Measurements from ENCODE around the gene TMOD3.

Gene TMOD3

GRCh38 chr15:51803965-51804364, 25.5 kb upstream of the TMOD3 start:
- no peaks in the 10 kb centered on the region for H3K9me2 ChIP-seq (replicated peaks; ENCODE audit: low read depth, low read length)
- no peak overlapping the region for H3K4me3 ChIP-seq (ENCODE audit: low read length, poor library complexity, severe bottlenecking)
- no peak overlapping the region for H2AFZ ChIP-seq (ENCODE audit: low read length)
- H3K9me3 ChIP-seq (ENCODE audit: insufficient read depth, low read depth, low read length) = no peaks in the 10 kb centered on the region
- H3K4me2 ChIP-seq (ENCODE audit: low read depth, low read length, poor library complexity, severe bottlenecking) = no peak overlapping the region
- no peaks in the 10 kb centered on the region for H3F3A ChIP-seq (ENCODE audit: low read depth)
- no peaks in the 10 kb centered on the region for H3K79me2 ChIP-seq (ENCODE audit: insufficient read depth, low read length)
- peaks cover 7% of the 10 kb centered on the region; the same call in 1 of the 2 replicates for H3K36me3 ChIP-seq (ENCODE audit: insufficient read depth, low read length)
- H3K4me1 ChIP-seq (ENCODE audit: insufficient read depth, low read length, poor library complexity, severe bottlenecking) = no peaks in the 10 kb centered on the region
- no peak overlapping the region for H3K9ac ChIP-seq (ENCODE audit: low read depth, low read length, poor library complexity, severe bottlenecking)
- H3K27me3 ChIP-seq (ENCODE audit: insufficient read depth, low read length, poor library complexity, severe bottlenecking) = no peaks in the 10 kb centered on the region
- no peaks in the 10 kb centered on the region for H4K20me1 ChIP-seq (ENCODE audit: insufficient read depth, low read length, poor library complexity, severe bottlenecking)
- TF ChIP-seq CTCF (conservative IDR thresholded peaks at IDR 0.05; ENCODE audit: low read length) (no peak), EZH2phosphoT487 (IDR thresholded peaks at IDR 0.05; ENCODE audit: borderline replicate concordance) (no peak)

GRCh38 chr15:51806123-51806522, 23.3 kb upstream of the TMOD3 start:
- Histone ChIP-seq H3K4me3 (ENCODE audit: low read length, poor library complexity, severe bottlenecking) (no peak overlapping the region), H3K79me2 (ENCODE audit: insufficient read depth, low read length) (no peaks in the 10 kb centered on the region), H3K4me2 (ENCODE audit: low read depth, low read length, poor library complexity, severe bottlenecking) (no peak overlapping the region), H3K27me3 (ENCODE audit: insufficient read depth, low read length, poor library complexity, severe bottlenecking) (no peaks in the 10 kb centered on the region), H3K9ac (ENCODE audit: low read depth, low read length, poor library complexity, severe bottlenecking) (no peak overlapping the region), H3K4me1 (ENCODE audit: insufficient read depth, low read length, poor library complexity, severe bottlenecking) (no peaks in the 10 kb centered on the region), H3K9me3 (ENCODE audit: insufficient read depth, low read depth, low read length) (no peaks in the 10 kb centered on the region), H3K36me3 (ENCODE audit: insufficient read depth, low read length) (peaks cover 7% of the 10 kb centered on the region; the same call in 1 of the 2 replicates), H3F3A (ENCODE audit: low read depth) (no peaks in the 10 kb centered on the region), H4K20me1 (ENCODE audit: insufficient read depth, low read length, poor library complexity, severe bottlenecking) (no peaks in the 10 kb centered on the region), H3K9me2 (replicated peaks; ENCODE audit: low read depth, low read length) (no peaks in the 10 kb centered on the region), H2AFZ (ENCODE audit: low read length) (no peak overlapping the region)
- TF ChIP-seq CTCF (conservative IDR thresholded peaks at IDR 0.05; ENCODE audit: low read length) (no peak), EZH2phosphoT487 (IDR thresholded peaks at IDR 0.05; ENCODE audit: borderline replicate concordance) (no peak)

- Histone ChIP-seq H3K9ac (ENCODE audit: low read depth, low read length, poor library complexity, severe bottlenecking) (no peak overlapping the region), H3K36me3 (ENCODE audit: insufficient read depth, low read length) (peaks cover 7% of the 10 kb centered on the region; the same call in 1 of the 2 replicates)
These were observed 20.0 kb upstream of the TMOD3 start for GRCh38 chr15:51809457-51809856.

More at GRCh38 chr15:51809457-51809856, 20.0 kb upstream of the TMOD3 start:
- no peak overlapping the region for H3K4me2 ChIP-seq (ENCODE audit: low read depth, low read length, poor library complexity, severe bottlenecking)
- H3K79me2 ChIP-seq (ENCODE audit: insufficient read depth, low read length) = no peaks in the 10 kb centered on the region
- no peaks in the 10 kb centered on the region for H4K20me1 ChIP-seq (ENCODE audit: insufficient read depth, low read length, poor library complexity, severe bottlenecking)
- H2AFZ ChIP-seq (ENCODE audit: low read length) = no peak overlapping the region
- no peak overlapping the region for H3K4me3 ChIP-seq (ENCODE audit: low read length, poor library complexity, severe bottlenecking)
- TF ChIP-seq EZH2phosphoT487 (IDR thresholded peaks at IDR 0.05; ENCODE audit: borderline replicate concordance) = no peak
- TF ChIP-seq CTCF (conservative IDR thresholded peaks at IDR 0.05; ENCODE audit: low read length) = no peak
- H3K9me2 ChIP-seq (replicated peaks; ENCODE audit: low read depth, low read length) = no peaks in the 10 kb centered on the region
- no peaks in the 10 kb centered on the region for H3K27me3 ChIP-seq (ENCODE audit: insufficient read depth, low read length, poor library complexity, severe bottlenecking)
- no peaks in the 10 kb centered on the region for H3K4me1 ChIP-seq (ENCODE audit: insufficient read depth, low read length, poor library complexity, severe bottlenecking)
- H3K9me3 ChIP-seq (ENCODE audit: insufficient read depth, low read depth, low read length) = no peaks in the 10 kb centered on the region
- no peaks in the 10 kb centered on the region for H3F3A ChIP-seq (ENCODE audit: low read depth)

Data from Loucy (cell line).